Fibroblast of lung (primary cell): Measurements from ENCODE around the gene DNAH6.

ENCODE experiments used
- CTCF ChIP-seq, 2 donors: IDR thresholded peaks in 1 of 2; conservative IDR thresholded peaks in 1 of 2; 1 replicate in 1 of 2; 2 replicates in 1 of 2; pipeline ENCODE4 v1.5.1; 2011 to 2012; ENCODE audit warnings: low read length in 2 of 2, control low read depth in 1 of 2, inconsistent platforms in 1 of 2, low read depth in 1 of 2, mild to moderate bottlenecking in 1 of 2
- EZH2 ChIP-seq: IDR thresholded peaks from 2 replicates; pipeline ENCODE4 v1.5.1; 2012; ENCODE audit warnings: low read length, control low read depth, mild to moderate bottlenecking; ENCODE audit errors: missing control alignments

- TF ChIP-seq CTCF (conservative IDR thresholded peaks at IDR 0.05 in 1 of 2, IDR thresholded peaks at IDR 0.05 in 1 of 2; ENCODE audit: low read depth in 1 of 2, low read length in 2 of 2) (no peak), EZH2 (no peak)
Measured at GRCh38 chr2:84850471-84850870, 334.2 kb downstream of the DNAH6 start.
